Omental fat pad (tissue), 4 donors: Measurements from ENCODE around the gene TBXAS1. TPM values are rescaled to one million over a fixed set of nuclear protein-coding genes. Genes with fewer than 3 reads are reported as not detected.

ENCODE experiments used
- ATAC-seq: fragments of 150-250 bp; one replicate; pipeline ENCODE4 v1.9.1; 2016; ENCODE audit warnings: mild to moderate bottlenecking, moderate library complexity; ENCODE audit not compliant: low FRiP score
- DNase-seq: peaks from one replicate; pipeline ENCODE4 v3.0.0-alpha.2; 2019; ENCODE audit warnings: low spot score
- total RNA-seq, 4 donors: library from RNA; depleted of rRNA; stranded (reverse); fragments of >200 nt; gene quantifications; one replicate each; pipeline ENCODE4 v1.1.0, GENCODE V29; 2016
- TF ChIP-seq, protein P1 (sequence below), 3 donors: fragments of 450-650 bp; IDR thresholded peaks; one replicate each; pipeline ENCODE4 v1.5.1; 2016 to 2017; ENCODE audit warnings: antibody characterized with exemption in 3 of 3, mild to moderate bottlenecking in 3 of 3, moderate library complexity in 2 of 3

TBXAS1 gene
- total RNA-seq, 4 donors from 2014 or later: 22.2 to 63.4 (median 48.6) TPM

DNA sequence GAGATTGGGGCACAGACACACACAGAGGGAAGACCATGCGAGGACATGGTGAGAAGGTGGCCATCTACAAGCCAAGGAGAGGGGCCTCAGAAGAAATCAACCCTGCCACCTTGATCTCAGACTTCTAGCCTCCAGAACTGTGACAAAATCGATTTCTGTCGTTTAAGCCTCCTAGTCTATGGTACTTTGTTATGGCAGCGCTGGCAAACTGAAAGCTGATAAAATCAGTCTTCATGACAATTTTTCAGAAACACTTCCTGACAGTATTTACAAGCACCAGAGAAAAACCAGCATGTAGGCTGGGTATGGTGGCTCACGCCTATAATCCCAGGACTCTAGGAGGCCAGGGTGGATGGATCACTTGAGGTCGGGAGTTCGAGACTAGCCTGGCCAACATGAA is 229.5 kb downstream of the TBXAS1 start:
- ATAC-seq (no peak), DNase-seq (no peak)
- TF ChIP-seq, protein P1, sequence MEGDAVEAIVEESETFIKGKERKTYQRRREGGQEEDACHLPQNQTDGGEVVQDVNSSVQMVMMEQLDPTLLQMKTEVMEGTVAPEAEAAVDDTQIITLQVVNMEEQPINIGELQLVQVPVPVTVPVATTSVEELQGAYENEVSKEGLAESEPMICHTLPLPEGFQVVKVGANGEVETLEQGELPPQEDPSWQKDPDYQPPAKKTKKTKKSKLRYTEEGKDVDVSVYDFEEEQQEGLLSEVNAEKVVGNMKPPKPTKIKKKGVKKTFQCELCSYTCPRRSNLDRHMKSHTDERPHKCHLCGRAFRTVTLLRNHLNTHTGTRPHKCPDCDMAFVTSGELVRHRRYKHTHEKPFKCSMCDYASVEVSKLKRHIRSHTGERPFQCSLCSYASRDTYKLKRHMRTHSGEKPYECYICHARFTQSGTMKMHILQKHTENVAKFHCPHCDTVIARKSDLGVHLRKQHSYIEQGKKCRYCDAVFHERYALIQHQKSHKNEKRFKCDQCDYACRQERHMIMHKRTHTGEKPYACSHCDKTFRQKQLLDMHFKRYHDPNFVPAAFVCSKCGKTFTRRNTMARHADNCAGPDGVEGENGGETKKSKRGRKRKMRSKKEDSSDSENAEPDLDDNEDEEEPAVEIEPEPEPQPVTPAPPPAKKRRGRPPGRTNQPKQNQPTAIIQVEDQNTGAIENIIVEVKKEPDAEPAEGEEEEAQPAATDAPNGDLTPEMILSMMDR (IDR thresholded peaks at IDR 0.05): no peak

- TF ChIP-seq, protein P1 (IDR thresholded peaks at IDR 0.05): no peak
- ATAC-seq (peak; percentile 31), DNase-seq (peak; percentile 58)
Measured at GRCh38 chr7:140059273-140060242, 230.5 kb downstream of the TBXAS1 start.

DNA sequence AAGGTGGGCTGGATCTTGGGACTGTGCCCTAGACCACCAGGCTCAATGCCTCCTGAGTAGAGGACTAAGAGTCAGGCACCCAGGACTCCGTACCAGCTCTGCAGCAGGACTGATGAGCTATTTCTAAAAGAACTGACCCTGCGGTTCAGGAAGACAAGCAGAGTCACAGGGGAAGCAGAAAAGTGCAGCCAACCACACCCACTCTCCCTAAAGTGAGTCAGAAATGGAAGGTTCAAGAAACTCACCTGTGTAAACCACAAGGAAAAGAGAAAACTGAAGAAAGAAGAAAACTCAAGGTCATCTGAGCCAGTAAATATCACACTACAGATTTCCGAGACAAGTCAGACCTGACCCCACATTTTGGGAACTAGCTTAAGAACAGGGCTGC is 231.2 kb downstream of the TBXAS1 start:
- ATAC-seq (no peak), DNase-seq (no peak)
- TF ChIP-seq, protein P1 (IDR thresholded peaks at IDR 0.05): no peak

- TF ChIP-seq, protein P1 (IDR thresholded peaks at IDR 0.05): no peak
- no peak for DNase-seq
- no peak for ATAC-seq
Measured at GRCh38 chr7:140060788-140061606, 231.9 kb downstream of the TBXAS1 start.

DNA sequence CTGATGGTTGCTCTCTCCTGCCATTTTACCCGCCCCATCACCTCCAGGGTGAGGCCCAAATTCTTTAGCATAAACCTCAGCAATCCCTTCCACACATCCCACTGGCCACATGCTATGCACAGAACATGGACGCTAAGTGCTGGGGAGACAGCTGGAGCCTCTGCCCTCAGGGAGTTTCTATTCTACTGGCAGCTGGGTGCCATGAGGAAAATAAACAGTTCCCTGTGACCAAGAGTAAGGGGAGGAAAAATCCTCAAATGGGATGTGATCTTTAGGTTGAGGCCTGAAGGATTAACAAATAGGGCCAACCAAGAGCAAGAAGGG is 232.5 kb downstream of the TBXAS1 start:
- ATAC-seq (no peak), DNase-seq (no peak)
- TF ChIP-seq, protein P1 (IDR thresholded peaks at IDR 0.05): no peak

- TF ChIP-seq, protein P1 (IDR thresholded peaks at IDR 0.05): no peak
- DNase-seq: no peak
- peak; percentile 45 for ATAC-seq
Measured at GRCh38 chr7:140062118-140062527, 233.1 kb downstream of the TBXAS1 start.
